ENCODE measurements around the gene GYPB.
"Not testable (repeated sequence)": the region's sequence is repeated elsewhere in the genome, so short reads cannot be mapped to it uniquely, and the experiment has no call there.

- TF ChIP-seq POLR2A (IDR thresholded peaks at IDR 0.05; ENCODE audit: low read depth, low read length); POLR2AphosphoS5 (IDR thresholded peaks at IDR 0.05; ENCODE audit: low read depth, low read length); SPI1 (IDR thresholded peaks at IDR 0.05; ENCODE audit: low read depth, low read length); TAF1 (IDR thresholded peaks at IDR 0.05; ENCODE audit: low read depth, low read length); PAX5 (IDR thresholded peaks at IDR 0.05; ENCODE audit: insufficient read depth, low read length, severe bottlenecking); POU2F2 (IDR thresholded peaks at IDR 0.05; ENCODE audit: low read depth, low read length): not testable (repeated sequence)
These were observed 12.9 kb downstream of the GYPB start for GRCh38 chr4:144006200-144006803.
